K562 (cell line): ENCODE results near the gene ANKRD11. TPM values are rescaled to one million over a fixed set of nuclear protein-coding genes. Genes with fewer than 3 reads are reported as not detected.

Experiments used
- BCLAF1 ChIP-seq, 2 experiments: fragments of 450-650 bp in 1 of 2; IDR thresholded peaks; 2 replicates each; pipeline ENCODE4 v1.6.1; 2011 to 2017; ENCODE audit warnings: low read depth in 2 of 2, antibody characterized with exemption in 1 of 2, borderline replicate concordance in 1 of 2, low read length in 1 of 2, mild to moderate bottlenecking in 1 of 2, mixed read lengths in 1 of 2; ENCODE audit not compliant: control insufficient read depth in 1 of 2
- CTCFL ChIP-seq: IDR thresholded peaks from 2 replicates; pipeline ENCODE4 v1.6.1; 2011; ENCODE audit warnings: borderline replicate concordance, low read depth, mild to moderate bottlenecking, moderate library complexity, low read length; ENCODE audit not compliant: insufficient read depth, poor library complexity, severe bottlenecking
- E2F1 ChIP-seq: sonication (generic); formaldehyde crosslinking; IDR thresholded peaks from 2 replicates; pipeline ENCODE4 v1.8.1; 2023; ENCODE audit warnings: mild to moderate bottlenecking, missing genetic modification reagents, moderate library complexity
- GABPA ChIP-seq: fragments of 200-800 bp; sonication (Bioruptor generic); conservative IDR thresholded peaks from 2 replicates; pipeline ENCODE4 v1.6.1; 2016; ENCODE audit warnings: low read depth, missing genetic modification characterization, missing compliant biosample characterization
- NCOA1 ChIP-seq: fragments of 450-650 bp; IDR thresholded peaks from 2 replicates; pipeline ENCODE4 v1.6.1; 2016; ENCODE audit warnings: low read depth
- RREB1 ChIP-seq: fragments of 250-450 bp; sonication (Bioruptor Pico); IDR thresholded peaks from 2 replicates; pipeline ENCODE4 v1.4.0; 2020
- SIN3A ChIP-seq, 2 experiments: fragments of 150-350 bp in 1 of 2; IDR thresholded peaks; 2 replicates each; pipeline ENCODE4 v1.6.1; 2011 to 2016; ENCODE audit warnings: borderline replicate concordance in 2 of 2, low read depth in 2 of 2, low read length in 2 of 2, mild to moderate bottlenecking in 2 of 2, moderate library complexity in 2 of 2; ENCODE audit not compliant: control insufficient read depth in 1 of 2
- SUPT5H ChIP-seq: fragments of 450-650 bp; IDR thresholded peaks from 2 replicates; pipeline ENCODE4 v1.6.1; 2016
- ZNF263 ChIP-seq: sonication (generic); formaldehyde crosslinking; IDR thresholded peaks from 2 replicates; pipeline ENCODE4 v1.8.0; 2022; ENCODE audit warnings: mild to moderate bottlenecking, missing genetic modification reagents, borderline replicate concordance
- ZNF644 ChIP-seq: fragments of 200-800 bp; sonication (Bioruptor generic); IDR thresholded peaks from 2 replicates; pipeline ENCODE4 v1.6.1; 2016; ENCODE audit warnings: low read depth, missing genetic modification characterization, missing compliant biosample characterization
- polyA plus RNA-seq, 8 experiments: library from polyadenylated mRNA; depleted of rRNA in 4 of 8; stranded (reverse) in 5 of 8; unstranded in 3 of 8; fragments of >200 nt; fragmentation: Nextera tagmentation in 2 of 8; fragmentation: Illumina TruSeq in 1 of 8; extraction: Ambion mirVana in 2 of 8; extraction: Trizol in 1 of 8; gene quantifications; 2 replicates each; pipeline versions ENCODE4 v1.2.1 to v1.2.3, GENCODE V29; 2011 to 2014; ENCODE audit warnings: inconsistent platforms in 1 of 8, missing spikeins in 1 of 8
- total RNA-seq, 7 experiments: library from RNA; depleted of rRNA in 6 of 7; stranded (reverse); fragments of >200 nt in 6 of 7; fragmentation: Illumina TruSeq in 2 of 7; extraction: Trizol in 2 of 7; gene quantifications; 2 replicates each; pipeline versions ENCODE4 v1.2.1 to v1.2.3, GENCODE V29; 2011 to 2021; ENCODE audit warnings: low replicate concordance in 1 of 7

The ANKRD11 gene
- total and polyA plus RNA-seq, 9 of the 15 experiments (the other 6 are each of a cell fraction or from before 2014, with no cell fraction given), result 4.7 to 126 (median 31.7) TPM

- TF ChIP-seq RREB1 (CRISPR knock-in tag) (no peak), E2F1 (CRISPR knock-in tag) (no peak; the same call in 1 of the 2 replicates), GABPA (tag) (peak; percentile 9; the same call in 1 of the 2 replicates), NCOA1 (no peak), CTCFL (no peak), SUPT5H (peak; percentile 75), ZNF263 (peak; percentile 28; the same call in 1 of the 2 replicates), SIN3A (IDR thresholded peaks at IDR 0.05; ENCODE audit: borderline replicate concordance in 2 of 2, control insufficient read depth in 1 of 2, low read depth in 2 of 2, low read length in 2 of 2) (peak; percentile 71 to 85; a peak in 2 of 4 replicates), ZNF644 (tag) (no peak), BCLAF1 (IDR thresholded peaks at IDR 0.05; ENCODE audit: borderline replicate concordance in 1 of 2, control insufficient read depth in 1 of 2, low read depth in 2 of 2, low read length in 1 of 2) (no peak)
Measured at GRCh38 chr16:89507834-89508590, 17.7 kb upstream of the ANKRD11 start, which contains the start of gene SPG7 (continued).
